ENCODE results near the gene LDLRAD4. TPM values are rescaled to one million over a fixed set of nuclear protein-coding genes. Genes with fewer than 3 reads are reported as not detected.

LDLRAD4 gene
- total RNA-seq, 1 donor from 2014 or later = 28.2 TPM

GRCh38 chr18:13229001-13229671 lies 10.6 kb downstream of the LDLRAD4 start:
- no peak for DNase-seq

GRCh38 chr18:13231151-13231550 lies 12.6 kb downstream of the LDLRAD4 start:
- no peak for DNase-seq

- no peak for DNase-seq
Measured at GRCh38 chr18:13232086-13232917, 13.7 kb downstream of the LDLRAD4 start.

GRCh38 chr18:13232971-13233786 lies 14.6 kb downstream of the LDLRAD4 start:
- no peak for DNase-seq

- no peak for DNase-seq
Measured at GRCh38 chr18:13233787-13234783, 15.5 kb downstream of the LDLRAD4 start.

- no peak for DNase-seq
Measured at GRCh38 chr18:13235421-13235831, 16.9 kb downstream of the LDLRAD4 start.

GRCh38 chr18:13235981-13236380 lies 17.4 kb downstream of the LDLRAD4 start:
- DNase-seq = peak; percentile 87

- no peak for DNase-seq
Measured at GRCh38 chr18:13236411-13236810, 17.9 kb downstream of the LDLRAD4 start.

GRCh38 chr18:13237073-13237472 lies 18.5 kb downstream of the LDLRAD4 start:
- DNase-seq = no peak

GRCh38 chr18:13237641-13238040 lies 19.1 kb downstream of the LDLRAD4 start:
- DNase-seq = no peak

GRCh38 chr18:13239171-13239956 lies 20.8 kb downstream of the LDLRAD4 start:
- DNase-seq = no peak

GRCh38 chr18:13240060-13240725 lies 21.6 kb downstream of the LDLRAD4 start:
- DNase-seq = no peak

GRCh38 chr18:13241083-13241892 lies 22.7 kb downstream of the LDLRAD4 start:
- no peak for DNase-seq

- no peak for DNase-seq
Measured at GRCh38 chr18:13241893-13242175, 23.3 kb downstream of the LDLRAD4 start.

GRCh38 chr18:13242797-13243196 lies 24.2 kb downstream of the LDLRAD4 start:
- DNase-seq = no peak

- no peak for DNase-seq
Measured at GRCh38 chr18:13243363-13243762, 24.8 kb downstream of the LDLRAD4 start.

- no peak for DNase-seq
Measured at GRCh38 chr18:13244135-13244534, 25.6 kb downstream of the LDLRAD4 start.

- no peak for DNase-seq
Measured at GRCh38 chr18:13245481-13246000, 27.0 kb downstream of the LDLRAD4 start.

GRCh38 chr18:13246121-13246520 lies 27.6 kb downstream of the LDLRAD4 start:
- no peak for DNase-seq

All from skin of body (tissue), 2 donors.